CD8-positive, alpha-beta memory T cell (primary cell): ENCODE measurements around the gene OLFM4. TPM values are rescaled to one million over a fixed set of nuclear protein-coding genes. Genes with fewer than 3 reads are reported as not detected.

Source experiments
- CTCF ChIA-PET: fragments of 350-600 bp; sonication (Branson Sonifier 250); formaldehyde crosslinking; loops from one replicate; lab custom pipeline; 2021; ENCODE audit warnings: antibody characterized with exemption; lab: Charles Lee
- POLR2A ChIA-PET: fragments of 350-600 bp; sonication (Branson Sonifier 250); formaldehyde crosslinking; loops from one replicate; lab custom pipeline; 2021; ENCODE audit warnings: antibody characterized with exemption; lab: Charles Lee
- DNase-seq, 5 donors: peaks; one replicate each; pipeline versions ENCODE4 v3.0.0 to v3.0.0-alpha.2; 2020 to 2022; ENCODE audit warnings: mixed read lengths in 1 of 5
- H3K27ac ChIP-seq: one replicate; pipeline ENCODE4 v1.7.0; 2013; ENCODE audit warnings: low read depth, mild to moderate bottlenecking, low read length, moderate library complexity
- H3K27me3 ChIP-seq: 2 replicates; pipeline ENCODE4 v1.7.0; 2013; ENCODE audit warnings: low read length, mild to moderate bottlenecking; ENCODE audit not compliant: insufficient read depth, poor library complexity, severe bottlenecking
- H3K36me3 ChIP-seq: 2 replicates; pipeline ENCODE4 v1.7.0; 2013; ENCODE audit warnings: mild to moderate bottlenecking, low read length, moderate library complexity; ENCODE audit not compliant: insufficient read depth
- H3K4me1 ChIP-seq: 2 replicates; pipeline ENCODE4 v1.7.0; 2013; ENCODE audit warnings: mild to moderate bottlenecking, low read length, moderate library complexity; ENCODE audit not compliant: insufficient read depth
- H3K4me3 ChIP-seq: 2 replicates; pipeline ENCODE4 v1.7.0; 2013; ENCODE audit warnings: mild to moderate bottlenecking, low read length
- H3K9me3 ChIP-seq: 2 replicates; pipeline ENCODE4 v1.7.0; 2013; ENCODE audit warnings: mild to moderate bottlenecking, low read length
- H3K27ac Mint-ChIP-seq, 8 donors: one replicate each; pipeline ENCODE4 v1.8.0; 2020 to 2021; ENCODE audit warnings: mixed read lengths in 8 of 8, mild to moderate bottlenecking in 6 of 8, inconsistent platforms in 3 of 8, moderate library complexity in 3 of 8
- H3K27me3 Mint-ChIP-seq, 2 donors: one replicate each; pipeline ENCODE4 v1.8.0; 2020 to 2021; ENCODE audit warnings: mixed read lengths in 2 of 2, mild to moderate bottlenecking in 1 of 2, moderate library complexity in 1 of 2
- H3K36me3 Mint-ChIP-seq, 3 donors: one replicate each; pipeline ENCODE4 v1.8.0; 2020 to 2021; ENCODE audit warnings: mixed read lengths in 3 of 3, inconsistent platforms in 1 of 3, mild to moderate bottlenecking in 1 of 3
- H3K4me1 Mint-ChIP-seq, 3 donors: one replicate each; pipeline ENCODE4 v1.8.0; 2020 to 2021; ENCODE audit warnings: mixed read lengths in 3 of 3, inconsistent platforms in 1 of 3, mild to moderate bottlenecking in 1 of 3
- H3K4me3 Mint-ChIP-seq, 7 donors: one replicate each; pipeline ENCODE4 v1.8.0; 2020 to 2021; ENCODE audit warnings: mixed read lengths in 7 of 7, mild to moderate bottlenecking in 6 of 7, moderate library complexity in 4 of 7, inconsistent platforms in 2 of 7
- H3K9me3 Mint-ChIP-seq, 5 donors: one replicate each; pipeline ENCODE4 v1.8.0; 2020 to 2022; ENCODE audit warnings: mixed read lengths in 5 of 5, mild to moderate bottlenecking in 3 of 5, moderate library complexity in 2 of 5, inconsistent platforms in 1 of 5
- polyA plus RNA-seq: library from polyadenylated mRNA; unstranded; fragments of 300-500 nt; fragmentation: Illumina TruSeq; gene quantifications from one replicate; pipeline ENCODE4 v1.2.3, GENCODE V29; 2021
- total RNA-seq, 2 experiments: library from RNA; stranded (reverse); gene quantifications; one replicate each; pipeline ENCODE4 v1.2.3, GENCODE V29; 2021

Gene OLFM4
- total and polyA plus RNA-seq, 3 experiments from 2014 or later: not detected

- peaks cover 0 to 17% of the 10 kb centered on the region in 2 donors for H3K27me3 Mint-ChIP-seq
- H3K4me1 Mint-ChIP-seq: peaks cover 3 to 19% (median 8%) of the 10 kb centered on the region in 3 donors
- no peak overlapping the region for H3K27ac ChIP-seq
- H3K36me3 Mint-ChIP-seq: no peaks in the 10 kb centered on the region
- no peaks in the 10 kb centered on the region for H3K4me1 ChIP-seq
- no peak overlapping the region for H3K4me3 ChIP-seq
- H3K36me3 ChIP-seq: no peaks in the 10 kb centered on the region
- no peak for DNase-seq
- no peaks in the 10 kb centered on the region for H3K27me3 ChIP-seq
- no peaks in the 10 kb centered on the region for H3K9me3 ChIP-seq
- ChIA-PET CTCF (no interaction called here), POLR2A (no interaction called here)
- H3K4me3 Mint-ChIP-seq: peak overlapping the region in 1 of 7 donors; percentile 36
- no peaks in the 10 kb centered on the region for H3K9me3 Mint-ChIP-seq
- H3K27ac Mint-ChIP-seq: peak overlapping the region in 1 of 8 donors; percentile 26
Measured at GRCh38 chr13:52994865-52995264, 33.7 kb upstream of the OLFM4 start.

- ChIA-PET CTCF (no interaction called here), POLR2A (no interaction called here)
- no peaks in the 10 kb centered on the region for H3K9me3 Mint-ChIP-seq
- peaks cover 0 to 10% of the 10 kb centered on the region in 2 donors for H3K27me3 Mint-ChIP-seq
- H3K9me3 ChIP-seq: no peaks in the 10 kb centered on the region
- H3K4me1 Mint-ChIP-seq: peaks cover 3 to 19% (median 8%) of the 10 kb centered on the region in 3 donors
- H3K4me3 ChIP-seq: no peak overlapping the region
- H3K27ac ChIP-seq: no peak overlapping the region
- no peaks in the 10 kb centered on the region for H3K27me3 ChIP-seq
- no peak overlapping the region for H3K27ac Mint-ChIP-seq
- no peak for DNase-seq
- H3K4me1 ChIP-seq: no peaks in the 10 kb centered on the region
- no peaks in the 10 kb centered on the region for H3K36me3 Mint-ChIP-seq
- H3K36me3 ChIP-seq: no peaks in the 10 kb centered on the region
- no peak overlapping the region for H3K4me3 Mint-ChIP-seq
Measured at GRCh38 chr13:52995946-52996345, 32.7 kb upstream of the OLFM4 start.

- H3K27me3 ChIP-seq: no peaks in the 10 kb centered on the region
- Mint-ChIP-seq H3K4me1 (peaks cover 3 to 19% (median 8%) of the 10 kb centered on the region in 3 donors), H3K27ac (peak overlapping the region in 2 of 8 donors; percentile 45 to 82), H3K27me3 (peaks cover 0 to 14% of the 10 kb centered on the region in 2 donors), H3K4me3 (no peak overlapping the region), H3K9me3 (no peaks in the 10 kb centered on the region), H3K36me3 (no peaks in the 10 kb centered on the region)
- H3K9me3 ChIP-seq: no peaks in the 10 kb centered on the region
- CTCF ChIA-PET: no interaction called here
- H3K36me3 ChIP-seq: no peaks in the 10 kb centered on the region
- no peak for DNase-seq
- no peak overlapping the region for H3K4me3 ChIP-seq
- POLR2A ChIA-PET: no interaction called here
- no peaks in the 10 kb centered on the region for H3K4me1 ChIP-seq
- no peak overlapping the region for H3K27ac ChIP-seq
Measured at GRCh38 chr13:52997951-52998876, 30.4 kb upstream of the OLFM4 start.

- Histone ChIP-seq H3K9me3 (no peaks in the 10 kb centered on the region), H3K4me1 (no peaks in the 10 kb centered on the region), H3K36me3 (no peaks in the 10 kb centered on the region), H3K4me3 (no peak overlapping the region), H3K27me3 (no peaks in the 10 kb centered on the region), H3K27ac (no peak overlapping the region)
- H3K27me3 Mint-ChIP-seq: peaks cover 0 to 14% of the 10 kb centered on the region in 2 donors
- ChIA-PET CTCF (interaction anchor here (1.1 kb wide), 1 partner anchor 11 kb away, joined by 3 read pairs; no protein-coding TSS in a partner anchor), POLR2A (no interaction called here)
- H3K4me1 Mint-ChIP-seq: peaks cover 3 to 18% (median 8%) of the 10 kb centered on the region in 3 donors
- H3K27ac Mint-ChIP-seq: peak overlapping the region in 7 of 8 donors; percentile 3 to 96 (median 45)
- H3K36me3 Mint-ChIP-seq: no peaks in the 10 kb centered on the region
- no peaks in the 10 kb centered on the region for H3K9me3 Mint-ChIP-seq
- peak overlapping the region in 4 of 7 donors; percentile 2 to 79 (median 36) for H3K4me3 Mint-ChIP-seq
- no peak for DNase-seq
Measured at GRCh38 chr13:52999093-52999696, 29.4 kb upstream of the OLFM4 start.

- H3K4me1 Mint-ChIP-seq: peaks cover 3 to 12% (median 5%) of the 10 kb centered on the region in 3 donors
- no peak overlapping the region for H3K4me3 Mint-ChIP-seq
- H3K36me3 ChIP-seq: no peaks in the 10 kb centered on the region
- H3K27ac Mint-ChIP-seq: no peak overlapping the region
- no peak overlapping the region for H3K4me3 ChIP-seq
- CTCF ChIA-PET: interaction anchor here (1.0 kb wide), 1 partner anchor 34 kb away, joined by 3 read pairs; no protein-coding TSS in a partner anchor
- DNase-seq: no peak
- peaks cover 0 to 9% of the 10 kb centered on the region in 2 donors for H3K27me3 Mint-ChIP-seq
- no peak overlapping the region for H3K27ac ChIP-seq
- H3K9me3 ChIP-seq: no peaks in the 10 kb centered on the region
- H3K4me1 ChIP-seq: no peaks in the 10 kb centered on the region
- H3K9me3 Mint-ChIP-seq: no peaks in the 10 kb centered on the region
- H3K27me3 ChIP-seq: no peaks in the 10 kb centered on the region
- POLR2A ChIA-PET: no interaction called here
- H3K36me3 Mint-ChIP-seq: no peaks in the 10 kb centered on the region
Measured at GRCh38 chr13:53001444-53002225, 27.0 kb upstream of the OLFM4 start.

GRCh38 chr13:53004573-53004972 lies 24.0 kb upstream of the OLFM4 start:
- no peak overlapping the region for H3K27ac Mint-ChIP-seq
- Histone ChIP-seq H3K36me3 (no peaks in the 10 kb centered on the region), H3K4me1 (no peaks in the 10 kb centered on the region), H3K27ac (no peak overlapping the region), H3K9me3 (no peaks in the 10 kb centered on the region), H3K27me3 (no peaks in the 10 kb centered on the region), H3K4me3 (no peak overlapping the region)
- peaks cover 0 to 1% (median 1%) of the 10 kb centered on the region in 3 donors for H3K4me1 Mint-ChIP-seq
- peaks cover 0 to 15% of the 10 kb centered on the region in 2 donors for H3K27me3 Mint-ChIP-seq
- ChIA-PET POLR2A (no interaction called here), CTCF (no interaction called here)
- DNase-seq: no peak
- no peaks in the 10 kb centered on the region for H3K36me3 Mint-ChIP-seq
- H3K4me3 Mint-ChIP-seq: no peak overlapping the region
- peaks cover 0 to 3% (median 0%) of the 10 kb centered on the region in 5 donors for H3K9me3 Mint-ChIP-seq

- Mint-ChIP-seq H3K27ac (no peak overlapping the region), H3K36me3 (no peaks in the 10 kb centered on the region), H3K9me3 (peaks cover 0 to 3% (median 0%) of the 10 kb centered on the region in 5 donors), H3K4me1 (no peaks in the 10 kb centered on the region), H3K27me3 (peaks cover 0 to 18% of the 10 kb centered on the region in 2 donors), H3K4me3 (no peak overlapping the region)
- Histone ChIP-seq H3K36me3 (no peaks in the 10 kb centered on the region), H3K27ac (no peak overlapping the region), H3K27me3 (no peaks in the 10 kb centered on the region), H3K9me3 (no peaks in the 10 kb centered on the region), H3K4me3 (no peak overlapping the region), H3K4me1 (no peaks in the 10 kb centered on the region)
- no peak for DNase-seq
- ChIA-PET CTCF (interaction anchor here (1.1 kb wide), 1 partner anchor 37 kb away, joined by 3 read pairs; no protein-coding TSS in a partner anchor), POLR2A (no interaction called here)
Measured at GRCh38 chr13:53005626-53006025, 23.0 kb upstream of the OLFM4 start.
